HG03066 (cell line): ENCODE data around the gene CCN6.
"Not testable (repeated sequence)": the region's sequence is repeated elsewhere in the genome, so short reads cannot be mapped to it uniquely, and the experiment has no call there.

Experiments
- ATAC-seq: cut with Tn5 transposase; IDR thresholded peaks from one replicate; pipeline ENCODE4 v1.9.1; 2021; ENCODE audit warnings: low read depth; ENCODE audit not compliant: unreplicated experiment

CCN6 gene

DNA sequence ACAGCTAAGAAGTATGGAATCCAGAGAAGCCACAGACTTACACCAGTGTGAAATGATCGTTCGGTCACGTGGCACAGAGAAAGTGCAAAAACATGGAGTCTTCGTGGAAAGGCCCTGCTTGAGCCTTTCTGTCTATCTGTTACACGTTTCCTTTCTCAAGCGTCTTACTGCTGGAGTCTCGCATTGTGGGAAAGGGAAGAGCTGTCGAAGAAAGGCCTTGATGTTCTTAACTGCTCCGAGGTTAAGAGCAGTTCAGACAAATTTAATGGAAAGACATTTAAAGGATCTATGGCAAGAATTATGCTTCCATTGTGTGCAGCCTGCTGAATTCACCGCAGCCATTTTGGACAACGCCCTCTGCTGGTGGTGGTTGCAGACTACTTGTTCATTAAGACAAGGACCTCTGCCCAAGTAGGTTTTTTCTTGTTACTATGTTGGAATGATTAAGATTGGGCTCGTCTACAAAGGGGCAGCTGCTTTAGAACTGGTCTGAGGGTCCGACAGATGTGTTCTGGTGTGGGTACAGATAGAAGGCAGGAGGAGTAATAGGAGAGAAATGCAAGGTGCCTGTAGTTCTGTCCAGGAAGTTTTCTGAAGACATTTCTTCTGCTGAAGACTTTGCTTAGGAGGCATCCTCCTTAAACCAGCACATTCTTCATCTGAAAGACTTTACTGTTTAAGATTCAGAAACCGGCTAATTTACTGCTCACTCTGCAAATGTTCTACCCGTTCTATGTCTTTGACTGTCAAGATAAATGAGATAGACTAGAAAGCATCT, 24.7 kb upstream of the CCN6 start:
- no peak for ATAC-seq

DNA sequence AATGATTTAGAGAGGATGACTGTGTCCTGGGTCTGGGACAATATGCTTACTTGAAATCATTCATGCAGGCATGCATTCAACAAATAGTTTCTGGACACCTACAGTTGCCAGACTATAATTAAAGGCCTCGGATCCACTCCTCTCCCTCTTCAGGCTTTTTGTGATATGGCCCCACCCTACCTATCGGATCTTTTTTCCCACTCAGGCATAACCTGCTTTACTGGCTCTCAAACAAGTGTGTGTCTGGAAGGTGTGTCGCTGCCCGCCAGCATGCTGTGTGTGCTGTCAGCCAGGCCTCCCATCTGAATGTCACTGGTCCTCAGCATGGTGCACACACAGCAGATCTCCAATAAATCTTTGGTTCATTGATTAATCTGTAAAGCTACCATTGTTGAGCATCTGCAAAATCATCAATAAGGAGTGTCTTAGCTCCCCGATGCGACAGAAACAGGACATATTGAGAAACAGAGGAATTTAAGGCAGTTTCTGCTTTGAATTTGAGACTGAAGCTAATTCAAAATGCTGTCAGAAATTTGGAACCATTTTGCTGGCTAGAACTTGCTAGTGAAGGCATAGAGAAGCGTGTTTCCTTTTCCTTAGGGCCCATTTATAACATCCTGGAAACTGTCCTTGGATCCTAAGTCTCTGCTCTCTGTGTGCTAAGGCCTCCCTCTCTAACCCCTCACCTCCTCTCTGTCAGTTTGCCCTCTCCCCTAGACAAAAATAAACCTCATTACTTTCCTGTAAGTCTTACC, 23.5 kb upstream of the CCN6 start:
- ATAC-seq: no peak

DNA sequence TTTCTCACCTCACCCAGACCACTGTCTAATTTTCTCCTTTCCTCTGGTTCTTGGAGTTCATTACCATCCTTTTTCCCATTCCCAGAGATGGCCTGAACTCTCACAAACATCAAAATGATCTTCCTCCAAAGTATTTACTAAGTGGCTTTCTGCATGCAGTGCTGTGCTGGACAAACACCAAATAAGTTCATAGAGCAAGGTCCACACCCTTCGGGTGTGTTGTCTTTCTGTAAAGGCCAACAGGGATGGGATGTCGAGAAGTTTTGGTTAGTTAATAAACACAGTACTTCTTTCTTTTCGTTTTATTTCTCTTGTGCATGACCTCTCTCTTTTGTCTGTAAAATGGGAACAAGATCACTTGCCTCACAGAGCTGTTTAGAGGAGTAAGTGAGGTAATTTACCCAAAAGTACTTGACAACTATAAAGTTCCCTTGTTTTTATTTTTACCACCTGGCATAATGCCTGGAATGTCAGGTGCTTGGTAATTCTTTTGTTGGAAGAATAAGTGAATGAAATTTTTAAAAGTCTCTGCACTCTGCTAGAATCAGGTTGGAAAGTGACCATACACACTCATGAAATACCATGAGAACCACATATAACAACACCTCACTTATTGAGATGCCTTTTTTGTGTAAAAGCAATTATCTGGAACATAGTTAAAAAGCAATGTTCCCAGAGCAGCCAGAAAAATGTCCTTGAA, 22.8 kb upstream of the CCN6 start:
- no peak for ATAC-seq

DNA sequence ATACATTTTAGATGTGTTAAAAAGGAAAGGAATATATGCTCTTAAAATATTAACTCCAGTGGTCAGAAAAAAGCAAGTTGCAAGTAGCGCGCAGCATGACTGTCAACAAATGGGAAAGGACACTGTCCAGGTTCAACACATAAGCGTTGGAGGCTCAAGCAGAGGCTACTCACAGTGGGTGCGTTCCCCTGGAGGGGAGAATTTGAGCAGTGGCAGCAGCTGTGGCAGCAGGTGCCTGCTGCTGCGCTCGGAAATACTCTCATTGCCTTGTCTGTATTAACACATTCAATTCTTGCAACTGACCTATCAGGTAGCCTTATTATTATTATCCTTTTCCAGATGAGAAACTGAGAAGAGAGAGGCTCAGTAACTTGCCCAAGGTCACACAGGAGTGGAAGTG, 21.9 kb upstream of the CCN6 start:
- no peak for ATAC-seq

DNA sequence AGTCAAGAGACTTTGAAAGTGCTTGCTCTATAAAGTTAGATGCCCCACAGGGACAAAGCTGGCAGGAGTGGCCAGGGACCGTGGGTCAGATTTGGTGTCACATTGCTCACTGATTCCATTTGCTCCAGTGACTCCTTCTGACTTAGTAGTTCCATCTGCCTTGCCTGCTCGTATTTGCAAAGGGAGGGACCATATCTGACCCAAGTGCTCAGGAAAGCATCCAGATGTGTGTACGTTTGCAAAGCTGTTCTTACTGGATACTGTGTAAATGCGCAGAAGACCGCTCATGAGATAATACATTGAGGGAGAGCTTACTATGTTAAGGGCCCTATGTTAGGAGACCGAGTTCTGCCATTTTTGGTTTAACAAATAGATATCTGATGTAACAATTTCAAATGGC, 21.2 kb upstream of the CCN6 start:
- no peak for ATAC-seq

DNA sequence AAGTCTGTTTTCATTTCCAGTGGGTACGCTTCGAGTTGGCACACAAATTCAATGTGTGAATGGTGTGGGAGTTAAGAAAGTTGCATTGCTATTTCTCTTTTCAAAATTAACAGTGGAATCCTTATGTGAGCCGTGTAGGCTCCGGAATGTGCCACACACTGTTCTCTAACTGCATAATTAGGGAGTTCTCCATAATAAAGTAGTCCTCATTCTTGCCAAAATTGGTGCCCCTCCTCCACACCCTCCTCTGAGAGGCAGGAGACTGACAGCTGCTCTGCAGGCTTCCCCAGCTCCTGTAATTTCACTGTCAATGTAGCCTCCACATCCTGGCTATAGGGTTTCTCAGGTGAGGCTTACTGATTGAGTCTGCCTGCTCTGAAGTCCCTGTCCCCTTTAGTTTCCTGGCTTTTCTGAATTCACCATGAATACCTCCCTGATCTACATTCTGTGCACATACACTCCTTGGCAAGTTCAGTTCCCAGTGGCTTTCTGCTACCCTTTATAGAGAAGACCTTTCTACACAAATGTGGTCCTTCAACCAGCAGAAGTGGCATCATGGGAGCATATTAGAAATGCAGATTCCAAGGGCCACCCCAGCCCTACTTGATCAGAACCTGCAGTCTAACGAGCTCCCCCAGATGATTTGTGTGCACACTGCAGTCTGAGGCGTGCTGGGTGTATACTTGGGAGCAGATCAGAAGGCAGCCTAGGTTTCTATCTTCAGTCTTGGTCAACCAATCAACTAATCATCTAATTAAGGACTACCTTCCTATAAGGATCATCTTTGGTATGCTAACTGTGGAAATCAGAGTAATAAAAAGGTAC, 19.9 kb upstream of the CCN6 start:
- no peak for ATAC-seq

DNA sequence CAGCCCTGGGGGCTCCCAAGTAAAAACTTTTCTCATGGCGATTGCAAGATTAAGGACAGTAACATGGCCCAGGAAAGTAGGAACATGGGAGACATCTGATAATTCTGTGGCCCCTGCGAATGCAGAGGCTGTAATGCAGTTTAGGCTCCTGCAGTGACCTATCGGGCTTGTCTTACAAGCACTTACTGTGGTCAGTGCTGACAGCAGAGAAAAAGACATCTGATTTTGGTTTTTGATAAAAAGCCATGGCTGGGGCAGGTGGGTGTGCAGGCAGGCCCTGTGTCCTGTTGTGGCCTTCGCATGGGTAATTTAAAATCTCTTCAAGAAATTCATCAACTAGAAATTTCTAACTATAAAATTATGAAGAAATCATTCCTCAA, 19.3 kb upstream of the CCN6 start:
- no peak for ATAC-seq

DNA sequence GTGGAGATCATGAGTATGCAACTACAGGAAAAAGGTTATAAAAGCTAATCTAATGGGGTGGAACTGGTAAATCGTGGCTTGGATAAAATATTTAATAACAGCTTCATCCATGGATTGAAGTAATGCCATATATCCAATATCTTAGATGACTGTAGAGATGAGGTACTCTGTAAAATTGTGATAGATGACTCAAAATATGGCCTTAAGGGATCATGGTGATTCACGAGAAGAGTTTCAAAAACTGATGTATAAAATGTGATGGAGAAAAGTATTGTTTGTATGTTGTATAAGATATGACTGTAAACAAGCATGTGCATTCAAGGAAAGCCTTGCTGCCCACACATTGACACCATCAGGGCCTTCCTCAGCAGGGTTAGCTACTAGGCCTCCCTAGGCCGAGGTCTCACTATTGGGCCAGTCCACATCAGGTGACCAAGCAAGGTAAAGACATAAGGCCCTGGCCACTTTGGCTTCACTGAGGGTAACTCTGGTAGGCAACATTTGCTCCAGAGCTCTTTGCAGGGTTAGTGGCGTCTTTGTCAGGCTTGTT, 17.7 kb upstream of the CCN6 start:
- ATAC-seq: no peak

DNA sequence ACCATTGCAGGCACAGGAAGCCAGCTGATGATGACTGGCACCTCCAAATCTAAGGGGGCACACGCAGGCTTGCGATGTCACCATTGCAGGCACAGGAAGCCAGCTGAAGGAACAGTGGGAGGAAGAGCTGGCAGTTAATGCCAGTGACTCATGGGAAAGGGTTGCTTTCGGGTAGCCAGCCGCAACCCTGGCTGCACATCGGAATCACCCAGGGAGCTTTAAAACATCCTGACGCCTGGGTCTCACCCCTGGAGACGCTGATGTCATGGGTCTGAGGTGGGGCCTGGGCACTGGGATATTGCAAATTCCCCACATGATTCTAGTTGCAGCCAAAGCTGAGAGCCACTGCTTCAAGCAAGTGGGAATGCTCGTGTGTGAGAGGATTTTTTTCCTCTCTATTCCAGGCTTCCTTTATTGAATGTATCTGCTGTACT, 16.1 kb upstream of the CCN6 start:
- ATAC-seq: no peak

DNA sequence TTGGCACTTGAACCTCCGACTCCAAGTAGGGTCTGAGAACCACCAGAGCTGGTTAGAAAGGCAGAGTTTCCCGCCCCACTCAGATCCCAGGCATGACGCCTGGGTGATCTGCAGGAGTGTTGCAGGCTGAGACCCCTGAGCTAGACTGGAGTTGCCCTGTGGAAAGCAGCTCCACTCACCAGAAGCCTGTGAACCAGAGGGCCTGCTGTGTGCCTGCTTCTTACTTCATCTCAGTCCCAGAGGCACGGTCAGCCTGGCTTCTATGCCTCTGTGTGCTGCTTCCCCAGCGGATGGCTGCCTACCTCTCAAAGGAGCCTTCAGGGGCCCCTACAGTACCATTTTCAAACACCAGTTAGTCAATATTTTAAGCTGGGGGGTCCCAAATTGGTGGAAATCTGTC, 15.6 kb upstream of the CCN6 start:
- no peak for ATAC-seq

DNA sequence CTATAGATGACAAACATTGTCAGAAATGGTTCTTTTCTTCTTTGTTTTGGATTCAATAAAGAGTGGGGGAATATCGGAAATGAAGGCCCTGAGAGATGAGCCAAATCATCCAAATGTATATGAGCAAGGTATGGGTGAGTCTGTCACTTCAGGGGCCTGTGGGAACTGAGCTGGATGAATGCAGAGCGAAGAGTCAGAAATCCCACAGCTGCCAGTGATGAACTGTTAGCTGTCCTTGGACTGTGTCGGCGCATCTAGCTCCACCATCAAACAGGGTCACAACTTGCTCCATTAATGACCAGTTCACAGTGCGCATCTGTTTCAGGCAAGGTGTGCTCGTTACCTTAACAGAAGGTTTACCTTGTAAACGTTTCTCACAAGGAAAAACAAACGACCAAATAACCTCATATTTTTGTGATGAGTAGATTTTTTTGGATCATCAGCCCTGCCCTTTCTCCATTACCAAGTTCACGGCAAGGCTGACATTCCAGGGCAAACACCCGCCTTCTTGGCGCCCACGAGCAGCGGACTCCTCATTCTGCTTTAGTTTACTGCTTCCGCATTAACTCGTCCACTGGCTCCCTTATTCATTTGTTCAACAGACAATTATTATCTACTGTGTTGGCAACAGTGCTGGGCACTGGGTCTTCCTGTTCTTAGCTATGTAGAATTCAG, 15.0 kb upstream of the CCN6 start:
- ATAC-seq: no peak

DNA sequence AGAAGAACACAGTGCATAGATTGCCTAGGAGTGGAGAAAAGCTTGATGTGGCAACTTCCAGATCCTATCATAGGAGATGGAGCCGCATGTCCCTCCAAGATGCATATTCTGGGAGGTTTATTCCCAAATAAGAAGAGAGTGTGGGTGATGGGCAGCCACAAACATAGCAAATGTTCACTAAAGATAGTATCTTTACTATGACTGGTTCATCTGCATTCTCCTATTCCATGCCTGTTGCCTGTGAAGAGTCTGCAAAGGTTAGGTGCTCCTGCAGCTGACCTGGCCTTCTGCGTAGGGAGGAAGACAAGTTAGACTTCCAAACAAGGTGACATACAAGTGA, 14.5 kb upstream of the CCN6 start:
- no peak for ATAC-seq

DNA sequence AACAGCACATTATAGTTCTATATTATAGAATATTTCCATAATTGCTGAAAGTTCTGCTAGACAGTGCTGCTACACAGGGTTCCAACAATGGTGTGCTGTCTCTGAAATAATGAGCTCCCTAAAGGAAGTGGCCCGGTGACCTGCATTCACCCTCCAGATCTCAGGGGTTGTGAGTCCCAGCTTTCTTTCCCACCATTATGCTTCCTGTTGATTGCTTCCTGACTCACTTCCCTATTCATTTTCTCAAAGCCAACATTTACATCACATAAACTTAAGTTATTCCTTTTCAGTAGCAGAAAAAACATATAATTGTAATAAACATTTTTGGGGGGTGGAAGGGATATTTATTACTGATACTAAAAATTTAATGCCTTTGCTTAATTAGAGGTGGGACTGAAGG, 12.9 kb upstream of the CCN6 start:
- no peak for ATAC-seq

DNA sequence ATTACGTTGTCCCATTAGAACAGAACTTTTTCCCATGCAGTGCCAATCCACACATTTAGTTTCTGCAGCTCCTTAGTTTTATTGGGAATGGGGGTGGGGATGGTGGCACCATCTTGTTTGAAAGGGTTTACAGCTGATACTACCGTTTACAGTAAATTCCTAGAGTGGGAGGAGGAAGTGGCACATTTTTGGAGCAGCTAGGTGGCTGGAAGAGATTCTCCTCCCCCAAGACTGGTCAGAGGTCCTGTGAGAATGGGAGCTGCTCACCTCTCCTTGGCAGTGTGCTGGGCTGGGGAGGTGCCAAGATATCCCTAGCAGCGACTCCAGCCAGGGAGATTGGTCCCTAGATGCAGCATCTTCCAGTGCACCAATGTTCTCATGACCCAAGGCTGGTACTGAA, 12.4 kb upstream of the CCN6 start:
- ATAC-seq: no peak

DNA sequence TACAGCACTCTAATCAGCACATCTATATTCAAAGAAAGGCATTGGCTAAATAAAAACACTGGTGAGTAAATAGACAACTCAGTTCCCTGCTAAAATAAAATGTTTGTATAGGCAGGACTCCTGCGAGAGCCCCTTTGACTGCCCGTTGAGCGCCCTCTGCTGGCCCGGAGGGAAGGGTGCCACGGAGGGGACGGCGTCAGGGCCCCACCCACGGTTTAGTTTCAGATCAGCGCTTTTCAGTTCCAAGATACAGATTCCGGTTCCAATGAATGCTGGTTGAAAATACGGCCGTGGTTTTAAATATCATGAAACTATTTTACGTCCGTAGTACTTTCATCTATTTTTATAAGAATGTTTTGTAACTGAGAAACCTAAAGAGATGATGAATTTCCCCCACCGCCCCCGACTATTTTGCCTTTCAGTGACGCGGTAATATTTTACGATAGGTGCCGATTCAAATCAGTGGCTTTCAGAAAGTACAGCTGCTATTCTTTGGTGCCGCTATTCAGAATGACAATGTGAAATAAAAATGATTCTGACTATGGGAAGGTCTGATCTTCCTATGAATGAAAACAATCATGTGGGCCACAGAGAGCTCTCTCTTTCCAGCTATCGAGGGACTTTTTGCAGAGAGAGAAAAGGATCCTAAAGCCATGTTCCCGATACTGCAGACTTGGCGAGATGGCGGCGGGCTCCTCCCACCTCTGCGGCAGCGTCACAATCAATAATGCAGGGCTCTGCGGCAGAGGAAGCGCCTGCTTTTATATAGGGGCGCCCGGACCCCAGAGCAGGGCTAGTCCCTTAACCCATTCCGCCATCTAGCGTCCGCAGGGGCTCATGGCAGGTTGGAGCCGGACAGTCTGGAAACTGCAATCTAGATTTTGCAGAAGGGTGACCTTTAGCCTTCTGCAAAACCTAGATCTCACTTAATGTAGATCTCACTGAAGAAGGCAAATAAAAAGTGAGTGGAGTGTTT, 10.6 kb upstream of the CCN6 start:
- peak; percentile 85 for ATAC-seq

DNA sequence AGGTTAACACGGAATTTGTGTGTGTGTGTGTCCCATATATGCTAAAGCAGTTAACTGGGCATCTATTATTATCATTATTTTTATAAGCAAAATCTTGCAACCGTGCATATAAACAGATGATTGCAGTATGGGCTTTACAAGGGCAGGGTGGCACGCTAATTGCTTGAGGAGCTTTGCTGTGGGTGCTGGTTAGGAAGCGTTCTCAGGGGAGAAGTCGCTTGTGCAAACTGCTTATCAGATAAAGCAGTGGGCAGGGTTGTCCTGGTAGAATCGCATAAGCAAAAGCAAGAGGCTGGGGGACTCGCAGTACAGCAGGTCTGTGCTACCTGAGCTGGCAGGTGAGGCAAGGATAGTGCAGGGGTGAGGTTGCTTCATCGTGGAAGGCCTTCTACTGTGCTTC, 9.7 kb upstream of the CCN6 start:
- ATAC-seq: no peak

DNA sequence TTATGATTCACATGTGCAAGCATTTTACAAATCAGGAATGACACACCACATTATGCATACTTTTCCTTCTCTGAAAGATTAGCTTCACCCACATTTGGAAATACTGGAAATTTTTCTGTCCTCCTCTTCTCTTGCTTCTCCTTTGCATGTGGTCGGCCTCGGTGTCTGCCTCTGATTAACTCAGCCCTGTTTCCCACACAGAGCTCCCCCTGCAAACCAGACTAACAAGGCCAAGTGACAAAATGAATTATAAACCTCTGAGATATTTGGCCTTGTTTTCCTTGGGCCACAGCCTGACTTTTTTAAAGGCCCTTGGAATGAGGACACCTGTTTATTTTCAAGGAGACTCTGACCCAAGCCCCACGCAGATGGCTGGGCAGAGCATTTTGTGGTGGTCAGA, 9.0 kb upstream of the CCN6 start:
- no peak for ATAC-seq

DNA sequence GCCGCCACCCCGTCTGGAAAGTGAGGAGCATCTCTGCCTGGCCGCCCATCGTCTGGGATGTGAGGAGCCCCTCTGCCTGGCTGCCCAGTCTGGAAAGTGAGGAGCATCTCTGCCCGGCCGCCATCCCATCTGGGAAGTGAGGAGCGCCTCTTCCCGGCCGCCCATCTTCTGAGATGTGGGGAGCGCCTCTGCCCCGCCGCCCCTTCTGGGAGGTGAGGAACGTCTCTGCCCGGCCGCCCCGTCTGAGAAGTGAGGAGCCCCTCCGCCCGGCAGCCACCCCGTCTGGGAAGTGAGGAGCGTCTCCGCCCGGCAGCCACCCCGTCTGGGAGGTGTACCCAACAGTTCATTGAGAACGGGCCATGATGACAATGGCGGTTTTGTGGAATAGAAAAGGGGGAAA, 6.4 kb upstream of the CCN6 start:
- not testable (repeated sequence) for ATAC-seq
